Osteoblast (primary cell): ENCODE results near the gene KIF24. TPM values are rescaled to one million over a fixed set of nuclear protein-coding genes. Genes with fewer than 3 reads are reported as not detected.
"Not testable (repeated sequence)": the region's sequence is repeated elsewhere in the genome, so short reads cannot be mapped to it uniquely, and the experiment has no call there.

Source experiments
- DNase-seq: peaks from one replicate; pipeline ENCODE4 v3.0.0; 2011; ENCODE audit warnings: low spot score, mixed read lengths; ENCODE audit not compliant: insufficient read length; ENCODE audit errors: missing footprints
- H2AFZ ChIP-seq: 2 replicates; pipeline ENCODE4 v1.6.0; 2011; ENCODE audit warnings: mild to moderate bottlenecking, low read length
- H3K27ac ChIP-seq: 2 replicates; pipeline ENCODE4 v1.5.1; 2011; ENCODE audit warnings: mild to moderate bottlenecking, low read depth, low read length, moderate library complexity
- H3K27me3 ChIP-seq: 2 replicates; pipeline ENCODE4 v1.6.0; 2012; ENCODE audit warnings: mild to moderate bottlenecking, control low read depth, inconsistent platforms, low read length, moderate library complexity; ENCODE audit not compliant: insufficient read depth
- H3K36me3 ChIP-seq: 2 replicates; pipeline ENCODE4 v1.5.1; 2011; ENCODE audit warnings: mild to moderate bottlenecking, low read length, control low read depth, moderate library complexity; ENCODE audit not compliant: insufficient read depth
- H3K4me1 ChIP-seq: 2 replicates; pipeline ENCODE4 v1.5.1; 2011; ENCODE audit warnings: mild to moderate bottlenecking, low read length, control low read depth, moderate library complexity; ENCODE audit not compliant: insufficient read depth
- H3K4me2 ChIP-seq: 2 replicates; pipeline ENCODE4 v1.6.0; 2011; ENCODE audit warnings: mild to moderate bottlenecking, low read length; ENCODE audit not compliant: insufficient read depth
- H3K4me3 ChIP-seq: fragments of 200-600 bp; sonication (generic); 3 replicates; pipeline ENCODE4 v1.5.1; 2012; ENCODE audit warnings: mild to moderate bottlenecking, low read length, inconsistent platforms; ENCODE audit not compliant: insufficient read depth
- H3K79me2 ChIP-seq: 2 replicates; pipeline ENCODE4 v1.6.0; 2012; ENCODE audit warnings: mild to moderate bottlenecking, low read length, control low read depth, inconsistent platforms; ENCODE audit not compliant: insufficient read depth
- H3K9me3 ChIP-seq: 2 replicates; pipeline ENCODE4 v1.5.1; 2011; ENCODE audit warnings: low read depth, low read length, control low read depth
- H4K20me1 ChIP-seq: 2 replicates; pipeline ENCODE4 v1.6.0; 2012; ENCODE audit warnings: mild to moderate bottlenecking, low read length, control low read depth; ENCODE audit not compliant: insufficient read depth
- total RNA-seq: library from RNA; depleted of rRNA; stranded (reverse); fragments of >200 nt; gene quantifications from 2 replicates; pipeline ENCODE4 v1.2.3, GENCODE V29; 2012
- TF ChIP-seq, protein P1 (sequence below): IDR thresholded peaks from 2 replicates; pipeline ENCODE4 v1.5.1; 2011; ENCODE audit warnings: mild to moderate bottlenecking, low read depth, low read length, moderate library complexity; ENCODE audit errors: extremely low read depth

KIF24 gene
- total RNA-seq, 1 donor, result 1.8 TPM

DNA sequence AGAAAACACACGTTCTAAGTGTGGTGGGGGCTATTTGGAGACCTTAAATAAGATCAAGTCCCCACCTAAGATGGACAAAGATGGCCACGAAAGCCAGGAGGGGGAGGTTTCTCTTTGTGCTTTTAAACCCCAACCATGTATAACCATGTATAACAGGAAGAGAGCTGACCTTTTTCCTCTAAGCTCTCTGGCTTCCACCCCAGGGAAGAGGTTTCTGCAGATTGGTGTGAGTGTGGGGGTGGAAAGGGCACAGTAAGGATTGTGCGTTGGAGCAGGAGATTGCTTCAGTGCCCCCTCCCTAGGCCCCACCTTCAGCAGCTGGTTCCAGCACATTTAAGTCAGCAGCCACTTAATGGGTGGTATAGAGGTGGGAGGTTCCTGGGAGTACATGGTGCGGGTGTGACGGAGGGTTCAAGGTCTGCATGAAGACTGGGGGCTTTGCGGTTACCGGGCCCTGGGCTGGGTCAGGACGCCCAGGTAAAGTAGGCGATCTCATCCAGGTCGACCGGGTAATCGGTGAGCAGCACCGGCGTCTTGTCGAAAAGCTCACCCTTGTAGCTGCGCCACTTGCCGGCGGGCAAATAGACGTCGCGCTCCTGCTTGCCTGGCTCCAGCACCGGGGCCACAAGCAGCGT lies 41.4 kb upstream of the KIF24 start:
- DNase-seq, result peak; percentile 19
- H2AFZ ChIP-seq, result no peak overlapping the region

DNA sequence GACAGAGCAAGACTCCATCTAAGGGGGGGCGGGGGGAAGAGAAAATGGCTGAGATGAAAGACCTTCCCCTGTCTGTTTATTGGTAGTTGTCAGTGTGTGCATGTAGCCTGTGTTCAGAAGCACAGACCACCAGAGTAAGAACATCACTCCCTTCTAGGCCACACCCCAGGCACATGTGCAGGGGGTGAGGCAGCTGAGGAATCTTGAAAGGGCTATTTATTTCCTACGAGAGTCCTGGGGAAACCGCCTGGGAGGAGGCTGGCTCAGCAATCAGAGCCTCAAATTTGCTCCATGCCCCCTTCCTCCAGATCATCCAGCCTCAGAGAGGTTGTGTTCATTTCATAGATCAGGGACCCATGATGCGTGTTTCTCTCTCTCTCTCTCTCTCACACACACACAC lies 40.6 kb upstream of the KIF24 start:
- no peaks in the 10 kb centered on the region for H3K27me3 ChIP-seq
- TF ChIP-seq, protein P1, sequence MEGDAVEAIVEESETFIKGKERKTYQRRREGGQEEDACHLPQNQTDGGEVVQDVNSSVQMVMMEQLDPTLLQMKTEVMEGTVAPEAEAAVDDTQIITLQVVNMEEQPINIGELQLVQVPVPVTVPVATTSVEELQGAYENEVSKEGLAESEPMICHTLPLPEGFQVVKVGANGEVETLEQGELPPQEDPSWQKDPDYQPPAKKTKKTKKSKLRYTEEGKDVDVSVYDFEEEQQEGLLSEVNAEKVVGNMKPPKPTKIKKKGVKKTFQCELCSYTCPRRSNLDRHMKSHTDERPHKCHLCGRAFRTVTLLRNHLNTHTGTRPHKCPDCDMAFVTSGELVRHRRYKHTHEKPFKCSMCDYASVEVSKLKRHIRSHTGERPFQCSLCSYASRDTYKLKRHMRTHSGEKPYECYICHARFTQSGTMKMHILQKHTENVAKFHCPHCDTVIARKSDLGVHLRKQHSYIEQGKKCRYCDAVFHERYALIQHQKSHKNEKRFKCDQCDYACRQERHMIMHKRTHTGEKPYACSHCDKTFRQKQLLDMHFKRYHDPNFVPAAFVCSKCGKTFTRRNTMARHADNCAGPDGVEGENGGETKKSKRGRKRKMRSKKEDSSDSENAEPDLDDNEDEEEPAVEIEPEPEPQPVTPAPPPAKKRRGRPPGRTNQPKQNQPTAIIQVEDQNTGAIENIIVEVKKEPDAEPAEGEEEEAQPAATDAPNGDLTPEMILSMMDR, result no peak
- H3K27ac ChIP-seq, result no peak overlapping the region
- no peaks in the 10 kb centered on the region for H4K20me1 ChIP-seq
- H3K79me2 ChIP-seq, result no peaks in the 10 kb centered on the region
- H3K9me3 ChIP-seq, result no peaks in the 10 kb centered on the region
- no peak overlapping the region for H2AFZ ChIP-seq
- DNase-seq, result peak; percentile 38
- no peak overlapping the region for H3K4me2 ChIP-seq
- no peak overlapping the region for H3K4me3 ChIP-seq
- no peaks in the 10 kb centered on the region for H3K4me1 ChIP-seq
- H3K36me3 ChIP-seq, result no peaks in the 10 kb centered on the region

More for the DNA sequence above, 41.4 kb upstream of the KIF24 start:
- TF ChIP-seq, protein P1, result no peak
- Histone ChIP-seq H3K4me1 (no peaks in the 10 kb centered on the region), H3K27ac (no peak overlapping the region), H4K20me1 (no peaks in the 10 kb centered on the region), H3K36me3 (no peaks in the 10 kb centered on the region), H3K4me2 (no peak overlapping the region), H3K4me3 (no peak overlapping the region), H3K27me3 (no peaks in the 10 kb centered on the region), H3K79me2 (no peaks in the 10 kb centered on the region), H3K9me3 (no peaks in the 10 kb centered on the region)

DNA sequence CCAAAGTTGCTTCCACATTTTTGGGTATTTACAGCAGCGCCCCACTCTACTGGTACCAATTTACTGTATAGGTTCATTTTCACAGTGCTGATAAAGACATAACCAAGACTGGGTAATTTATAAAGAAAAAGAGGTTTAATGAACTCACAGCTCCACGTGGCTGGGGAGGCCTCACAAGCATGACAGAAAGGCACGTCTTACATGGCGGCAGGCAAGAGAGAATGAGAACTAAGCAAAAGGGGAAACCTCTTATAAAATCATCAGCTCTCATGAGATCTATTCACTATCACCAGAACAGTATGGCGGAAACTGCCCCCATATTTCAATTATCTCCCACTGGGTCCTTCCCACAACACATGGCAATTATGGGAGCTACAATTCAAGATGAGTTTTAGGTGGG lies 39.7 kb upstream of the KIF24 start:
- H3K36me3 ChIP-seq, H3K27ac ChIP-seq, H3K4me3 ChIP-seq, H4K20me1 ChIP-seq, H2AFZ ChIP-seq, H3K27me3 ChIP-seq, H3K4me1 ChIP-seq, H3K9me3 ChIP-seq, DNase-seq, H3K4me2 ChIP-seq, H3K79me2 ChIP-seq: not testable (repeated sequence)

DNA sequence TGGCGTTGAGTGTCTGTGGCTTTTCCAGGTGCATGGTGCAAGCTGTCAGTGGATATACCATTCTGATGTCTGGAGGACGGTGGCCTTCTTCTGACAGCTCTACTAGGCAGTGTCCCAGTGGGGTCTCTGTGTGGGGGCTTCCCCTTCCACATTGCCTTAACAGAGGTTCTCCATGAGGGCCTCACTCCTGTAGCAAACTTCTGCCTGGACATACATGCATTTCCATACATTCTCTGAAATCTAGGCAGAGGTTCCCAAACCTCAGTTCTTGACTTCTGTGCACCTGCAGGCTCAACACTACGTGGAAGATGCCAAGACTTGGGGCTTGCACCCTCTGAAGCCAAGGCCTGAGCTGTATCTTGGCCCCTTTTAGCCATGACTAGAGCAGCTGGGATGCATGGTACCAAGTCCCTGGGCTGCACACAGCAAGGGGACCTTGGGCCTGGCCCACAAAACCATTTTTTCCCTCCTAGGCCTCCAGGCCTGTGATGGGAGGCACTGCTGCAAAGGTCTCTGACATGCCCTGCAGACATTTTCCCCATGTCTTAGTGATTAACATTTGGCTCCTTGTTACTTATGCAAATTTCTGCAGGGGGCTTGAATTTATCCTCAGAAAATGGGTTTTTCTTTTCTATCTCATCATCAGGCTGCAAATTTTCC lies 38.8 kb upstream of the KIF24 start:
- not testable (repeated sequence) for H3K4me1 ChIP-seq, DNase-seq, H3K27ac ChIP-seq, H4K20me1 ChIP-seq, H3K9me3 ChIP-seq, H3K4me2 ChIP-seq, H2AFZ ChIP-seq, H3K79me2 ChIP-seq, H3K36me3 ChIP-seq, H3K4me3 ChIP-seq, H3K27me3 ChIP-seq

DNA sequence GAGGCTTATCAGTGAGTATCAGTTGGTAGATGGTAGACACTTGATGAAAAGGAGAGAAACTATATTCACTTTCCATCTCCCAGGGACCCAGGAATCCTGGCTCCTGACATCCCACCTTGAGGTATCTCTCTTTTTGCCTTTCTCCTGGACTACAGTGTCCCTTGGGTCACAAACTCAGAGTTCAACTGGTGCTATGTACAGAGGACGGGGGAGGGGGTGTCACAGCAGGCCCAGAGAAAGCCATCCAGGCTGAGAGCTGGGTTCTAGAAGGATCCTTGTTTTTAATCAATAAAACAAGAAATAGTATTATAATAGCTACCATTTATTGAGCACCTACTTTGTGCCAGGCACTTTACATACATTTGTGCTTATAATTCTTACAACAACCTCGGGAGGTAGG lies 37.3 kb upstream of the KIF24 start:
- H3K27ac ChIP-seq, result no peak overlapping the region

More for the DNA sequence above, 37.3 kb upstream of the KIF24 start:
- Histone ChIP-seq H3K9me3 (no peaks in the 10 kb centered on the region), H3K27me3 (no peaks in the 10 kb centered on the region), H3K4me3 (no peak overlapping the region), H3K36me3 (no peaks in the 10 kb centered on the region), H3K4me2 (no peak overlapping the region), H4K20me1 (no peaks in the 10 kb centered on the region), H2AFZ (no peak overlapping the region), H3K4me1 (no peaks in the 10 kb centered on the region), H3K79me2 (no peaks in the 10 kb centered on the region)
- peak; percentile 34 for DNase-seq
- TF ChIP-seq, protein P1, result no peak
